GM12878 (cell line): Measurements from ENCODE around the gene BZW1. TPM values are rescaled to one million over a fixed set of nuclear protein-coding genes. Genes with fewer than 3 reads are reported as not detected.

Experiments used
- ATAC-seq: fragments of 200-7000 bp; cut with Tn5 transposase; 3 replicates; pipeline ENCODE4 v1.9.1; 2020; ENCODE audit warnings: mild to moderate bottlenecking, moderate library complexity
- BruUV-seq: library from RNA; stranded (reverse); fragments of 400-500 nt; replicated peaks from 2 replicates; lab custom pipeline; 2021; lab: Mats Ljungman, UMichigan
- CTCF ChIA-PET: fragments of 300-600 bp; sonication (Branson Sonifier 250); formaldehyde crosslinking; extraction: SDS; loops from one replicate; lab custom pipeline; 2021; ENCODE audit warnings: inconsistent platforms; lab: Yijun Ruan, JAX
- POLR2A ChIA-PET: fragments of 350-600 bp; formaldehyde crosslinking; extraction: SDS; loops from one replicate; lab custom pipeline; 2021; ENCODE audit warnings: inconsistent platforms; lab: Charles Lee
- RAD21 ChIA-PET: fragments of 300-600 bp; sonication (Branson Sonifier 250); formaldehyde crosslinking; loops from one replicate; lab custom pipeline; 2023; ENCODE audit warnings: antibody characterized with exemption; ENCODE audit not compliant: unreplicated experiment; lab: Charles Lee
- SMC1A ChIA-PET: fragments of 300-600 bp; sonication (Branson Sonifier 250); formaldehyde crosslinking; loops from one replicate; lab custom pipeline; 2023; ENCODE audit not compliant: unreplicated experiment, uncharacterized antibody; lab: Charles Lee
- DNase-seq: peaks from one replicate; pipeline ENCODE4 v3.0.0-alpha.2; 2011; ENCODE audit warnings: low read depth, low spot score
- FAIRE-seq: peaks from 3 replicates; lab custom pipeline; 2011; peaks lifted over from hg19 to GRCh38; lab: Jason Lieb, UNC
- H2AFZ ChIP-seq: 2 replicates; pipeline ENCODE4 v1.6.0; 2011; ENCODE audit warnings: low read depth, low read length, control low read depth; ENCODE audit not compliant: control insufficient read depth
- H3K27ac ChIP-seq: 2 replicates; pipeline ENCODE4 v1.5.1; 2011; ENCODE audit warnings: control low read depth; ENCODE audit not compliant: control insufficient read depth, insufficient read depth
- H3K27me3 ChIP-seq, 2 experiments: replicated peaks in 1 of 2; 2 replicates each; pipeline versions ENCODE4 v1.6.0 to v1.6.1; 2011; ENCODE audit warnings: low read length in 1 of 2; ENCODE audit not compliant: control insufficient read depth in 2 of 2, insufficient read depth in 2 of 2
- H3K36me3 ChIP-seq, 2 experiments: 2 replicates each; pipeline ENCODE4 v1.5.1; 2011; ENCODE audit warnings: low read length in 1 of 2; ENCODE audit not compliant: control insufficient read depth in 2 of 2, insufficient read depth in 2 of 2
- H3K4me1 ChIP-seq: 2 replicates; pipeline ENCODE4 v1.6.1; 2011; ENCODE audit warnings: mild to moderate bottlenecking, low read length, moderate library complexity, mixed read lengths; ENCODE audit not compliant: control insufficient read depth, insufficient read depth
- H3K4me2 ChIP-seq: 2 replicates; pipeline ENCODE4 v1.6.0; 2011; ENCODE audit warnings: control low read depth; ENCODE audit not compliant: control insufficient read depth, insufficient read depth
- H3K4me3 ChIP-seq: fragments of 200-600 bp; sonication (generic); 2 replicates; pipeline ENCODE4 v1.5.1; 2016
- H3K79me2 ChIP-seq: 2 replicates; pipeline ENCODE4 v1.6.0; 2011; ENCODE audit warnings: low read length; ENCODE audit not compliant: control insufficient read depth, insufficient read depth
- H3K9ac ChIP-seq: 2 replicates; pipeline ENCODE4 v1.8.0; 2011; ENCODE audit warnings: low read length, control low read depth, mixed read lengths; ENCODE audit not compliant: control insufficient read depth, insufficient read depth
- H3K9me3 ChIP-seq: replicated peaks from 3 replicates; pipeline ENCODE4 v1.5.1; 2011; ENCODE audit warnings: mild to moderate bottlenecking, low read length; ENCODE audit not compliant: control insufficient read depth, insufficient read depth
- H4K20me1 ChIP-seq: 2 replicates; pipeline ENCODE4 v1.6.0; 2011; ENCODE audit not compliant: control insufficient read depth, insufficient read depth
- CREB1 ChIP-seq: IDR thresholded peaks from 2 replicates; pipeline ENCODE4 v1.6.1; 2012; ENCODE audit warnings: low read depth, mild to moderate bottlenecking, inconsistent platforms
- KDM1A ChIP-seq: fragments of 200-600 bp; sonication (generic); IDR thresholded peaks from 2 replicates; pipeline ENCODE4 v1.6.1; 2016; ENCODE audit warnings: borderline replicate concordance
- NFYB ChIP-seq: IDR thresholded peaks from 2 replicates; pipeline ENCODE4 v1.6.1; 2011; ENCODE audit warnings: low read depth, mild to moderate bottlenecking, low read length, improper control_type of control experiment, moderate library complexity; ENCODE audit not compliant: insufficient read depth
- PKNOX1 ChIP-seq: fragments of 450-650 bp; IDR thresholded peaks from 2 replicates; pipeline ENCODE4 v1.6.1; 2016; ENCODE audit warnings: mild to moderate bottlenecking
- RCOR1 ChIP-seq: conservative IDR thresholded peaks from 2 replicates; pipeline ENCODE4 v1.6.1; 2012; ENCODE audit warnings: low read depth, low read length, improper control_type of control experiment
- RFX5 ChIP-seq: IDR thresholded peaks from 2 replicates; pipeline ENCODE4 v1.6.1; 2011; ENCODE audit warnings: low read depth, low read length, improper control_type of control experiment
- ZBED1 ChIP-seq: IDR thresholded peaks from 2 replicates; pipeline ENCODE4 v1.6.1; 2016; ENCODE audit warnings: borderline replicate concordance
- WGBS: methylation state at CpG from one replicate; pipeline ENCODE4 v1.1.6; 2016; ENCODE audit warnings: low lambda C conversion rate; ENCODE audit not compliant: insufficient replicate concordance, insufficient coverage; ENCODE audit errors: missing lambda C conversion rate; 5-methylcytosine and 5-hydroxymethylcytosine counted together
- in situ Hi-C: fragments of 300-500 bp; cut with MboI; formaldehyde crosslinking; loops from 9 replicates; pipeline ENCODE4 v1.14.3; 2018; ENCODE audit warnings: mixed read lengths
- intact Hi-C: fragments of 100-400 bp; cut with micrococcal nuclease; formaldehyde crosslinking; loops from one replicate; pipeline ENCODE4 v1.14.2; 2022; ENCODE audit not compliant: unreplicated experiment
- polyA plus RNA-seq, 11 experiments: library from polyadenylated mRNA; depleted of rRNA in 4 of 11; unstranded in 6 of 11; stranded (reverse) in 5 of 11; fragments of >200 nt; fragmentation: Nextera tagmentation in 4 of 11; fragmentation: Illumina TruSeq in 1 of 11; extraction: Ambion mirVana in 4 of 11; extraction: Trizol in 1 of 11; gene quantifications; 1 replicate in 1 of 11; 2 replicates in 10 of 11; pipeline versions ENCODE4 v1.2.1 to v1.2.3, GENCODE V29; 2011 to 2016; ENCODE audit warnings: inconsistent platforms in 2 of 11, missing spikeins in 2 of 11, low read depth in 1 of 11
- total RNA-seq, 4 experiments: library from RNA; depleted of rRNA in 3 of 4; stranded (reverse); fragments of >200 nt in 3 of 4; fragmentation: Illumina TruSeq in 1 of 4; extraction: Trizol in 1 of 4; gene quantifications; 2 replicates each; pipeline versions ENCODE4 v1.2.1 to v1.2.3, GENCODE V29; 2013 to 2021

The BZW1 gene
- total and polyA plus RNA-seq, 10 of the 15 experiments (the other 5 are each of a cell fraction or from before 2014, with no cell fraction given), result 186 to 349 (median 269) TPM

DNA sequence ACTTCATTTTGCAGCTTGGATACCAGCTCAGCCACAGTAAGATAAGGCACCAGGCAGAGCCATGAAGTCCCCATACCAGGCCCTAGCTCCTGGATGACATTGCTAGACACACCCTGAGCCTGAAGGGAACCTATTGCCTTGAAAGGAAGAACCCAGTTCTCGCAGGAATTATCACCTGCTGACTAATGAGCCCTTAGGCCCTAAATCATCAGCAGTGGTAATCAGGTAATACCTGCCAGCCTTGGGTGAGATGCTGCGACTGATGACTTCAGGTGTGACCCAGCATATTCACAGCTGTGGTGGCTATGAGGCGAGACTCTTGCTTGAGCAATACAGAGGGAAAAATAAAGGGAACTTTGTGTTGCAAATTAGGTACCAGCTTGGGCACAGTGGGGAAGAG, 27.8 kb downstream of the BZW1 start:
- intact Hi-C loops (no loop called here), in situ Hi-C loops (no loop called here)
- H3K27me3 ChIP-seq, result no peaks in the 10 kb centered on the region
- H3K4me3 ChIP-seq, result no peak overlapping the region
- ChIA-PET RAD21 (no interaction called here), CTCF (interaction anchor here (0.6 to 1.1 kb wide), 2 partner anchors 12 to 185 kb away, joined by 3 to 4 read pairs; no protein-coding TSS in a partner anchor), SMC1A (interaction anchor here (1.2 kb wide), 1 partner anchor 19 kb away, joined by 3 read pairs; no protein-coding TSS in a partner anchor), POLR2A (no interaction called here)
- no peaks in the 10 kb centered on the region for H3K4me1 ChIP-seq
- H3K36me3 ChIP-seq, result no peaks in the 10 kb centered on the region
- WGBS, result 51% methylated on average over 3 of the region's 3 CpGs
- no peak for DNase-seq
- H3K79me2 ChIP-seq, result no peaks in the 10 kb centered on the region
- H2AFZ ChIP-seq, result no peak overlapping the region
- H3K9me3 ChIP-seq, result no peaks in the 10 kb centered on the region; the same call in 1 of the 3 replicates
- H3K4me2 ChIP-seq, result no peak overlapping the region
- H4K20me1 ChIP-seq, result no peaks in the 10 kb centered on the region
- no peak overlapping the region for H3K27ac ChIP-seq
- BruUV-seq, result no TSS peak
- no peak for ATAC-seq
- TF ChIP-seq ZBED1, result no peak
- no peak for TF ChIP-seq NFYB
- no peak for TF ChIP-seq RFX5
- TF ChIP-seq RCOR1, result no peak
- no peak for TF ChIP-seq KDM1A
- no peak for TF ChIP-seq PKNOX1
- TF ChIP-seq CREB1, result no peak
- no peak overlapping the region for H3K9ac ChIP-seq
- FAIRE-seq, result no peak
